ENCODE results near the gene TAF1B.

The TAF1B gene

DNA sequence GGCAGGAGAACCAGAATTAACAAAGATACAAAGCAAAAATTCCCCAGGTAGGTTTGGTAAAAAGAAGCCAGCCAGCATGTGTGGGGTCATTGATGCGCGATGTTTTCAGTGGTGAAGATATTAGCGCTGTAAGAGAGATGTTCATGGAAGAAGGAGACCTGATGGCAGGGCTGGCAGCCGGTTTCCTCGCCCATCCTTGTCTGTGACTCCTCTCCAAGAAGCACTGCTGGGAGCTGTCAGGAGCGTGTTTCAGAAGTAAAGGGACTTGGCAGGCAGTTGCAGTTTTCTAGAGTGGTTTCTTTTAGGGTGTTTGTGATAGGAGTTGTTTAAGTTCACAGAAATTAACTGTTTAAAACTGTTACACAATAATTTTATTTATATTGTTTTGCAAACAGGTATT lies 24.6 kb downstream of the TAF1B start:
- Histone ChIP-seq H3K23ac (ENCODE audit: low read length in 2 of 2) (no peak overlapping the region), H3K27me3 (ENCODE audit: control insufficient read depth in 1 of 2, insufficient read depth in 1 of 2, low read length in 2 of 2) (no peaks in the 10 kb centered on the region), H3K14ac (ENCODE audit: low read length in 2 of 2) (no peak overlapping the region), H4K91ac (ENCODE audit: low read length) (no peak overlapping the region), H3K4me3 (ENCODE audit: insufficient read depth in 1 of 2, low read depth in 1 of 2, low read length in 2 of 2) (no peak overlapping the region), H3K79me1 (replicated peaks; ENCODE audit: low read length, poor library complexity, severe bottlenecking) (peaks cover 3% of the 10 kb centered on the region), H3K4me2 (ENCODE audit: low read length, poor library complexity, severe bottlenecking) (no peak overlapping the region), H3K36me3 (ENCODE audit: control insufficient read depth in 1 of 2, insufficient read depth in 2 of 2, low read depth in 1 of 2, low read length in 2 of 2) (peaks cover 3 to 29% of the 10 kb centered on the region in 2 experiments), H2BK5ac (ENCODE audit: low read depth, low read length, poor library complexity, severe bottlenecking) (no peak overlapping the region), H3K4me1 (ENCODE audit: control insufficient read depth, insufficient read depth, low read depth, low read length) (no peaks in the 10 kb centered on the region), H3K4ac (ENCODE audit: low read depth in 1 of 2, low read length in 2 of 2) (no peak overlapping the region), H2BK12ac (ENCODE audit: low read length in 2 of 2) (no peak overlapping the region), H2BK15ac (ENCODE audit: low read depth, poor library complexity, severe bottlenecking) (no peak overlapping the region), H2BK120ac (ENCODE audit: low read depth, low read length) (no peak overlapping the region), H3K18ac (ENCODE audit: low read depth in 1 of 2, low read length in 2 of 2) (no peak overlapping the region), H3K9ac (ENCODE audit: low read length) (no peak overlapping the region), H3K27ac (ENCODE audit: low read length, poor library complexity, severe bottlenecking) (no peak overlapping the region), H2AK5ac (ENCODE audit: low read length, severe bottlenecking) (no peak overlapping the region), H2AFZ (ENCODE audit: low read depth, low read length) (no peak overlapping the region), H3K9me3 (ENCODE audit: control insufficient read depth, low read length) (no peaks in the 10 kb centered on the region), H4K8ac (ENCODE audit: low read length) (no peak overlapping the region)
- DNase-seq = no peak
- WGBS = 95% methylated on average over 6 of the region's 6 CpGs

DNA sequence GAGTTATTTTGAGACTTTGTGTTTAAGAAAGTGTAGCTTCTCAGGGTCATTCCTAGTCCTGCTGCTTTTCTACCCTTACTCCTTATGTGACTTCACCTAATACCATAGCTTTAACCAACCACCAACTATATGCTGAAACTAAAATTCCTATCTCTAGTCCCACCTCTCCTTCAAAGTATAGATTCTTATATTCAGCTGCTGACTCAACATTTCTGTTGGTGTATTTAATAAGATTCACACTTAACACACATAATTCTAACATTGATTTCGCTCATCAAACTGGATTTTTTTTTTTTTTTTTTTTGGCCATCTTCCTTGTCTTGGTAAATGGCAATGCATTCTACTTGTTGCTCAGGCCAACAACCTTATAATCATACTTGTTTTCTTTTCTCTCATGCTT lies 30.1 kb downstream of the TAF1B start:
- Histone ChIP-seq H2BK12ac (ENCODE audit: low read length in 2 of 2) (no peak overlapping the region), H3K79me1 (replicated peaks; ENCODE audit: low read length, poor library complexity, severe bottlenecking) (peaks cover 4% of the 10 kb centered on the region), H2AK5ac (ENCODE audit: low read length, severe bottlenecking) (no peak overlapping the region), H3K27ac (ENCODE audit: low read length, poor library complexity, severe bottlenecking) (no peak overlapping the region), H3K14ac (ENCODE audit: low read length in 2 of 2) (no peak overlapping the region), H3K4me2 (ENCODE audit: low read length, poor library complexity, severe bottlenecking) (no peak overlapping the region), H3K18ac (ENCODE audit: low read depth in 1 of 2, low read length in 2 of 2) (no peak overlapping the region), H2BK120ac (ENCODE audit: low read depth, low read length) (no peak overlapping the region), H4K91ac (ENCODE audit: low read length) (no peak overlapping the region), H3K4me3 (ENCODE audit: insufficient read depth in 1 of 2, low read depth in 1 of 2, low read length in 2 of 2) (no peak overlapping the region), H3K9ac (ENCODE audit: low read length) (no peak overlapping the region), H3K9me3 (ENCODE audit: control insufficient read depth, low read length) (no peaks in the 10 kb centered on the region), H4K8ac (ENCODE audit: low read length) (no peak overlapping the region), H3K27me3 (ENCODE audit: control insufficient read depth in 1 of 2, insufficient read depth in 1 of 2, low read length in 2 of 2) (no peaks in the 10 kb centered on the region), H2BK5ac (ENCODE audit: low read depth, low read length, poor library complexity, severe bottlenecking) (no peak overlapping the region), H3K23ac (ENCODE audit: low read length in 2 of 2) (no peak overlapping the region), H3K4ac (ENCODE audit: low read depth in 1 of 2, low read length in 2 of 2) (no peak overlapping the region), H3K4me1 (ENCODE audit: control insufficient read depth, insufficient read depth, low read depth, low read length) (no peaks in the 10 kb centered on the region), H3K36me3 (ENCODE audit: control insufficient read depth in 1 of 2, insufficient read depth in 2 of 2, low read depth in 1 of 2, low read length in 2 of 2) (peaks cover 5 to 78% of the 10 kb centered on the region in 2 experiments), H2AFZ (ENCODE audit: low read depth, low read length) (no peak overlapping the region), H2BK15ac (ENCODE audit: low read depth, poor library complexity, severe bottlenecking) (no peak overlapping the region)
- WGBS = 100% methylated on average over 1 of the region's 1 CpG
- DNase-seq = no peak

DNA sequence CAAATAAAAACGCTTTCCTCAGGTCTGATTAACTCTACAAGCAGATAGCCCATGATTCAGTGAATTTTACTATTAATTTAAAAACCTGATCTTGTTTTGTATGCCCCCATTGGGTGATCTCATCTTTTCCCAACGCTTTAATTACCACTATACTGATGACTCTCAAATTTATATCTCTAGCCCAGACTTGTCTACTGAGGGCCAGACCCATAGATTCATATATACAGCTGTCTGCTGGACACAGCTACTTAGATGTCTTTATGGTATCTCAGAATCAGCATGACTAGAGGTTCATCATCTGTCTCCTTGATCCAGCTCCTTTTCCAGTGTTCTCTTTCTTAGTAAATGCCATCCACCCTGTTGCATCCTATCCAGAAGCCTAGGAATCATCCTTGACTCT lies 33.8 kb downstream of the TAF1B start:
- H3K27ac ChIP-seq (ENCODE audit: low read length, poor library complexity, severe bottlenecking) = no peak overlapping the region
- no peak overlapping the region for H2BK120ac ChIP-seq (ENCODE audit: low read depth, low read length)
- H3K4ac ChIP-seq (ENCODE audit: low read depth in 1 of 2, low read length in 2 of 2) = no peak overlapping the region
- no peak overlapping the region for H4K8ac ChIP-seq (ENCODE audit: low read length)
- H2AFZ ChIP-seq (ENCODE audit: low read depth, low read length) = no peak overlapping the region
- DNase-seq = no peak
- H3K14ac ChIP-seq (ENCODE audit: low read length in 2 of 2) = no peak overlapping the region
- peaks cover 1% of the 10 kb centered on the region for H3K79me1 ChIP-seq (replicated peaks; ENCODE audit: low read length, poor library complexity, severe bottlenecking)
- no peak overlapping the region for H3K4me2 ChIP-seq (ENCODE audit: low read length, poor library complexity, severe bottlenecking)
- no peak overlapping the region for H3K4me3 ChIP-seq (ENCODE audit: insufficient read depth in 1 of 2, low read depth in 1 of 2, low read length in 2 of 2)
- H3K23ac ChIP-seq (ENCODE audit: low read length in 2 of 2) = no peak overlapping the region
- H2BK5ac ChIP-seq (ENCODE audit: low read depth, low read length, poor library complexity, severe bottlenecking) = no peak overlapping the region
- no peak overlapping the region for H4K91ac ChIP-seq (ENCODE audit: low read length)
- no peaks in the 10 kb centered on the region for H3K9me3 ChIP-seq (ENCODE audit: control insufficient read depth, low read length)
- WGBS = 96% methylated on average over 2 of the region's 2 CpGs
- H3K18ac ChIP-seq (ENCODE audit: low read depth in 1 of 2, low read length in 2 of 2) = no peak overlapping the region
- no peak overlapping the region for H2AK5ac ChIP-seq (ENCODE audit: low read length, severe bottlenecking)
- no peak overlapping the region for H3K9ac ChIP-seq (ENCODE audit: low read length)
- H3K4me1 ChIP-seq (ENCODE audit: control insufficient read depth, insufficient read depth, low read depth, low read length) = no peaks in the 10 kb centered on the region
- peaks cover 5 to 84% of the 10 kb centered on the region in 2 experiments for H3K36me3 ChIP-seq (ENCODE audit: control insufficient read depth in 1 of 2, insufficient read depth in 2 of 2, low read depth in 1 of 2, low read length in 2 of 2)
- no peak overlapping the region for H2BK15ac ChIP-seq (ENCODE audit: low read depth, poor library complexity, severe bottlenecking)
- H3K27me3 ChIP-seq (ENCODE audit: control insufficient read depth in 1 of 2, insufficient read depth in 1 of 2, low read length in 2 of 2) = no peaks in the 10 kb centered on the region
- no peak overlapping the region for H2BK12ac ChIP-seq (ENCODE audit: low read length in 2 of 2)

DNA sequence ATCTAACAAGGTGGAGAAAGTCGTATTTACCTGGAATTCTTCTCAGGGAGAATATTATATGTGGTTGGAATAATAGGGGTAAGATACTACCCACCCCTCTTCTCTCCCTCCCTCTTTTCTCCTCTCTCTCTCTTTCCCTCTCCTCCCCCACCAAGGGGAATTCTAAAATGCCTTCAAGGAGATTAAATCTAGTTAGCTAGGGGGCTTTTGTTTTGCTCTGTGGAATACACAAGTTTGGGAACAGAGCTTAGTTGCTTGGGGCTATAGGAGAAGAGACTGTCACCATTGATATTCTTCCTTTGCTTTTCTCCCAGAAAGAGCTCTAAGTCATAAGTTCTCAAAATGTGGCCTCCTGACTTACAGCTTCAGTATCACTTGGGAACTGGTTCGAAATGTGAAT lies 34.5 kb downstream of the TAF1B start:
- no peak overlapping the region for H4K8ac ChIP-seq (ENCODE audit: low read length)
- no peak overlapping the region for H3K23ac ChIP-seq (ENCODE audit: low read length in 2 of 2)
- H4K91ac ChIP-seq (ENCODE audit: low read length) = no peak overlapping the region

More for the DNA sequence above, 34.5 kb downstream of the TAF1B start:
- no peak overlapping the region for H3K14ac ChIP-seq (ENCODE audit: low read length in 2 of 2)
- peaks cover 5 to 79% of the 10 kb centered on the region in 2 experiments for H3K36me3 ChIP-seq (ENCODE audit: control insufficient read depth in 1 of 2, insufficient read depth in 2 of 2, low read depth in 1 of 2, low read length in 2 of 2)
- H3K9ac ChIP-seq (ENCODE audit: low read length) = no peak overlapping the region
- no peak overlapping the region for H2BK12ac ChIP-seq (ENCODE audit: low read length in 2 of 2)
- H3K4me2 ChIP-seq (ENCODE audit: low read length, poor library complexity, severe bottlenecking) = no peak overlapping the region
- WGBS = 100% methylated on average over 1 of the region's 2 CpGs
- no peak overlapping the region for H2BK15ac ChIP-seq (ENCODE audit: low read depth, poor library complexity, severe bottlenecking)
- H3K4me3 ChIP-seq (ENCODE audit: insufficient read depth in 1 of 2, low read depth in 1 of 2, low read length in 2 of 2) = no peak overlapping the region
- no peak overlapping the region for H3K18ac ChIP-seq (ENCODE audit: low read depth in 1 of 2, low read length in 2 of 2)
- no peaks in the 10 kb centered on the region for H3K9me3 ChIP-seq (ENCODE audit: control insufficient read depth, low read length)
- H2BK120ac ChIP-seq (ENCODE audit: low read depth, low read length) = no peak overlapping the region
- H3K4me1 ChIP-seq (ENCODE audit: control insufficient read depth, insufficient read depth, low read depth, low read length) = no peaks in the 10 kb centered on the region
- no peak overlapping the region for H2AK5ac ChIP-seq (ENCODE audit: low read length, severe bottlenecking)
- no peak overlapping the region for H3K4ac ChIP-seq (ENCODE audit: low read depth in 1 of 2, low read length in 2 of 2)
- no peak overlapping the region for H2AFZ ChIP-seq (ENCODE audit: low read depth, low read length)
- DNase-seq = no peak
- H3K79me1 ChIP-seq (replicated peaks; ENCODE audit: low read length, poor library complexity, severe bottlenecking) = peaks cover 1% of the 10 kb centered on the region
- no peaks in the 10 kb centered on the region for H3K27me3 ChIP-seq (ENCODE audit: control insufficient read depth in 1 of 2, insufficient read depth in 1 of 2, low read length in 2 of 2)
- H3K27ac ChIP-seq (ENCODE audit: low read length, poor library complexity, severe bottlenecking) = no peak overlapping the region
- no peak overlapping the region for H2BK5ac ChIP-seq (ENCODE audit: low read depth, low read length, poor library complexity, severe bottlenecking)

Measured in mesenchymal stem cell (in vitro differentiated cells and primary cell).